Hepatocyte (in vitro differentiated cells): ENCODE data around the gene NADSYN1. TPM values are rescaled to one million over a fixed set of nuclear protein-coding genes. Genes with fewer than 3 reads are reported as not detected.

ENCODE experiments used
- DNase-seq: peaks from one replicate; pipeline ENCODE4 v3.0.0-alpha.2; 2016; ENCODE audit warnings: low spot score
- H2AFZ ChIP-seq: fragments of 200-600 bp; sonication (generic); 2 replicates; pipeline ENCODE4 v1.6.0; 2016; ENCODE audit warnings: antibody characterized with exemption, mild to moderate bottlenecking
- H3K27ac ChIP-seq: fragments of 200-600 bp; sonication (generic); 2 replicates; pipeline ENCODE4 v1.5.1; 2016; ENCODE audit warnings: mild to moderate bottlenecking
- H3K27me3 ChIP-seq: fragments of 200-600 bp; sonication (generic); 2 replicates; pipeline ENCODE4 v1.6.1; 2016
- H3K36me3 ChIP-seq: fragments of 200-600 bp; sonication (generic); replicated peaks from 2 replicates; pipeline ENCODE4 v1.5.1; 2016; ENCODE audit warnings: low read depth; ENCODE audit not compliant: insufficient read depth
- H3K4me1 ChIP-seq: fragments of 200-600 bp; sonication (generic); 2 replicates; pipeline ENCODE4 v1.5.1; 2016; ENCODE audit warnings: mild to moderate bottlenecking, moderate library complexity; ENCODE audit not compliant: insufficient read depth
- H3K4me2 ChIP-seq: fragments of 200-600 bp; sonication (generic); 2 replicates; pipeline ENCODE4 v1.6.0; 2016
- H3K4me3 ChIP-seq: fragments of 200-600 bp; sonication (generic); 2 replicates; pipeline ENCODE4 v1.5.1; 2016; ENCODE audit warnings: mild to moderate bottlenecking
- H3K79me2 ChIP-seq: fragments of 200-600 bp; sonication (generic); 2 replicates; pipeline ENCODE4 v1.6.0; 2017; ENCODE audit warnings: mild to moderate bottlenecking
- H3K9me2 ChIP-seq: fragments of 200-600 bp; sonication (generic); replicated peaks from 2 replicates; pipeline ENCODE4 v1.6.0; 2017; ENCODE audit warnings: mild to moderate bottlenecking; ENCODE audit not compliant: insufficient read depth
- H3K9me3 ChIP-seq: fragments of 200-600 bp; sonication (generic); 2 replicates; pipeline ENCODE4 v1.5.1; 2016; ENCODE audit warnings: low read depth, mild to moderate bottlenecking
- H4K20me1 ChIP-seq: fragments of 200-600 bp; sonication (generic); 2 replicates; pipeline ENCODE4 v1.6.0; 2016; ENCODE audit warnings: mild to moderate bottlenecking; ENCODE audit not compliant: insufficient read depth, poor library complexity, severe bottlenecking
- EZH2 ChIP-seq: fragments of 200-600 bp; sonication (generic); IDR thresholded peaks from 2 replicates; pipeline ENCODE4 v1.6.1; 2016; ENCODE audit warnings: antibody characterized with exemption, mild to moderate bottlenecking, borderline replicate concordance
- EZH2phosphoT487 ChIP-seq: fragments of 200-600 bp; sonication (generic); IDR thresholded peaks from one replicate; pipeline ENCODE4 v1.6.1; 2018; ENCODE audit warnings: antibody characterized with exemption, mild to moderate bottlenecking, low read depth, moderate library complexity; ENCODE audit not compliant: unreplicated experiment, severe bottlenecking
- WGBS: methylation state at CpG from one replicate; pipeline ENCODE4 v1.1.6; 2016; ENCODE audit warnings: low lambda C conversion rate; ENCODE audit errors: missing lambda C conversion rate; 5-methylcytosine and 5-hydroxymethylcytosine counted together
- polyA plus RNA-seq: library from polyadenylated mRNA; unstranded; fragments of >200 nt; fragmentation: Nextera tagmentation; extraction: Ambion mirVana; gene quantifications from 2 replicates; pipeline ENCODE4 v1.2.1, GENCODE V29; 2016
- total RNA-seq: library from RNA; depleted of rRNA; stranded (reverse); fragments of >200 nt; gene quantifications from 2 replicates; pipeline ENCODE4 v1.2.3, GENCODE V29; 2014
- TF ChIP-seq, protein P1 (sequence below): fragments of 200-600 bp; sonication (generic); IDR thresholded peaks from 2 replicates; pipeline ENCODE4 v1.5.1; 2016; ENCODE audit warnings: antibody characterized with exemption, mild to moderate bottlenecking; ENCODE audit not compliant: poor library complexity

The NADSYN1 gene
- total and polyA plus RNA-seq, 2 experiments from 2014 or later, result 42.0 to 43.7 TPM

DNA sequence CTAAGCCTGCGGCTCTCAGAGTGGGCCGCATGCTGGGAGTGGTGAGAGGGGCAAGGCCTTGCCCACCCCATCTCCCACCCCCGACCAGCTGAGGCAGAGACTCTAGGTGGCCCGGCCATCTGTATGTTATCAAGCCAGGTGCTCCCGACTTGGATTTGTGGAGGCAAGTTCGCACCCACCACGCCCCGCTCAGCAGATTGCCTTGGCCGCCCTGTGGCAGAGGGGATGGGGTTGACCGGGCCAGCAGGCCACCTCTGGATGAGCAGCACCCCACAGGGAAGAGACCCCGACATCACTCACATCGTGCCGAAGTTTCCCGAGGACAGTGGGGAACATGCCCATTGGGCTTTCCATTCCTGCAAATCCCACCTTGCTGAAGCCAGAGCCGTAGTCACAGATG, 45.6 kb upstream of the NADSYN1 start:
- Histone ChIP-seq H3K4me1 (no peaks in the 10 kb centered on the region), H3K79me2 (no peaks in the 10 kb centered on the region), H3K9me2 (no peaks in the 10 kb centered on the region), H3K9me3 (no peaks in the 10 kb centered on the region), H3K4me3 (no peak overlapping the region), H4K20me1 (no peaks in the 10 kb centered on the region), H3K36me3 (no peaks in the 10 kb centered on the region), H2AFZ (no peak overlapping the region), H3K4me2 (no peak overlapping the region), H3K27ac (no peak overlapping the region), H3K27me3 (no peaks in the 10 kb centered on the region)
- WGBS, result 89% methylated on average over 15 of the region's 15 CpGs
- TF ChIP-seq EZH2, result no peak
- DNase-seq, result no peak

- 88% methylated on average over 7 of the region's 7 CpGs for WGBS
- Histone ChIP-seq H3K27me3 (no peaks in the 10 kb centered on the region), H3K4me2 (no peak overlapping the region), H3K36me3 (no peaks in the 10 kb centered on the region), H3K4me3 (no peak overlapping the region), H3K79me2 (no peaks in the 10 kb centered on the region), H3K27ac (no peak overlapping the region), H4K20me1 (no peaks in the 10 kb centered on the region), H3K9me2 (no peaks in the 10 kb centered on the region), H3K9me3 (no peaks in the 10 kb centered on the region), H2AFZ (no peak overlapping the region), H3K4me1 (no peaks in the 10 kb centered on the region)
- TF ChIP-seq EZH2, result no peak
- no peak for TF ChIP-seq EZH2phosphoT487
- TF ChIP-seq, protein P1, sequence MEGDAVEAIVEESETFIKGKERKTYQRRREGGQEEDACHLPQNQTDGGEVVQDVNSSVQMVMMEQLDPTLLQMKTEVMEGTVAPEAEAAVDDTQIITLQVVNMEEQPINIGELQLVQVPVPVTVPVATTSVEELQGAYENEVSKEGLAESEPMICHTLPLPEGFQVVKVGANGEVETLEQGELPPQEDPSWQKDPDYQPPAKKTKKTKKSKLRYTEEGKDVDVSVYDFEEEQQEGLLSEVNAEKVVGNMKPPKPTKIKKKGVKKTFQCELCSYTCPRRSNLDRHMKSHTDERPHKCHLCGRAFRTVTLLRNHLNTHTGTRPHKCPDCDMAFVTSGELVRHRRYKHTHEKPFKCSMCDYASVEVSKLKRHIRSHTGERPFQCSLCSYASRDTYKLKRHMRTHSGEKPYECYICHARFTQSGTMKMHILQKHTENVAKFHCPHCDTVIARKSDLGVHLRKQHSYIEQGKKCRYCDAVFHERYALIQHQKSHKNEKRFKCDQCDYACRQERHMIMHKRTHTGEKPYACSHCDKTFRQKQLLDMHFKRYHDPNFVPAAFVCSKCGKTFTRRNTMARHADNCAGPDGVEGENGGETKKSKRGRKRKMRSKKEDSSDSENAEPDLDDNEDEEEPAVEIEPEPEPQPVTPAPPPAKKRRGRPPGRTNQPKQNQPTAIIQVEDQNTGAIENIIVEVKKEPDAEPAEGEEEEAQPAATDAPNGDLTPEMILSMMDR, result no peak
- DNase-seq, result no peak
Observed at GRCh38 chr11:71408826-71409225, 44.2 kb upstream of the NADSYN1 start.

DNA sequence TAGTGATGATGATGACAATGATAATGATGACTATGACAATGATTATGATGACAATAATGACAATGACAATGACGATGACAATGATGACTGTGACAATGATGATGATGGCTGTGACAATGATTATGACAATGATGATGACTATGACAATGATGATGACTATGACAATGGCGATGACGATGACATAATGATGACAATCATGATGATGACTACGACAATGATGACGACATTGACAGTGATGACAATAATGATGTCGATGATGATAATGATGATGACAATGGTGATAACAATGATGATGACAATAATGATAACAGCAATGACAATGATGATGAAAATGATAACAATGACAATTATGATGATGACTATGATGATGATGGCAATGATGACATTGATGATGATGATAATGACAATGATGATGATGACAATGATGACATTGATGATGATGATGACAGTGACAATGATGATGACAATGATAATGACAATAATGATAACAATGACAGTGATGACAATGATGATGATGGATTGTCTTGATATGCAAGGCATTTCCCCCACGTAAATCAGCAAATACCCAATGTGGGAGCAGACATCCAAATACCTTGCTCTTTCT, 42.5 kb upstream of the NADSYN1 start:
- WGBS, result 90% methylated on average over 7 of the region's 7 CpGs
- Histone ChIP-seq H3K27ac (no peak overlapping the region), H3K4me1 (no peaks in the 10 kb centered on the region)

DNA sequence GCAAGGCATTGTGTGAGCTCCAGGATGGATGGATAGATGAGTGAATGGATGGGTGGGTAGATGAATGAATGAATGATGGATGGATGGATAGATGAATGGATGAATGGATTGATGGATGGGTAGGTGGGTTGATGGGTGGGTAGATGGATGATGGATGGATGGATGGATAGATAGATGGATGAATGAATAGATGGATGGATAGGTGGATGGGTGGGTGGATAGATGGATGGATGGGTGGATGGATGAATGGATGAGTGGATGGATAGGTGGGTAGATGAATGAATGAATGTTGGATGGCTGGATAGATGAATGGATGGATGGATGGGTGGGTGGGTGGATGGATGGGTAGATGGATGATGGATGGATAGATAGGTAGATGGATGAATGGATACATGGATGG, 38.4 kb upstream of the NADSYN1 start:
- no peak overlapping the region for H3K4me2 ChIP-seq
- no peaks in the 10 kb centered on the region for H4K20me1 ChIP-seq
- H3K36me3 ChIP-seq, result no peaks in the 10 kb centered on the region
- no peaks in the 10 kb centered on the region for H3K4me1 ChIP-seq
- H3K9me3 ChIP-seq, result no peaks in the 10 kb centered on the region
- no peak overlapping the region for H3K27ac ChIP-seq
- H3K27me3 ChIP-seq, result no peaks in the 10 kb centered on the region
- H3K4me3 ChIP-seq, result no peak overlapping the region
- H3K79me2 ChIP-seq, result no peaks in the 10 kb centered on the region
- no peak for DNase-seq
- H2AFZ ChIP-seq, result no peak overlapping the region
- no peak for TF ChIP-seq EZH2
- TF ChIP-seq, protein P1, result no peak
- TF ChIP-seq EZH2phosphoT487, result no peak
- no peaks in the 10 kb centered on the region for H3K9me2 ChIP-seq

More for the DNA sequence above, 42.5 kb upstream of the NADSYN1 start:
- no peak for DNase-seq
- H3K4me2 ChIP-seq, result no peak overlapping the region
- H3K9me2 ChIP-seq, result no peaks in the 10 kb centered on the region
- H4K20me1 ChIP-seq, result no peaks in the 10 kb centered on the region
- no peaks in the 10 kb centered on the region for H3K36me3 ChIP-seq
- no peak overlapping the region for H3K4me3 ChIP-seq
- H2AFZ ChIP-seq, result no peak overlapping the region
- TF ChIP-seq EZH2phosphoT487, result no peak
- TF ChIP-seq, protein P1, result no peak
- TF ChIP-seq EZH2, result no peak
- no peaks in the 10 kb centered on the region for H3K79me2 ChIP-seq
- no peaks in the 10 kb centered on the region for H3K9me3 ChIP-seq
- H3K27me3 ChIP-seq, result no peaks in the 10 kb centered on the region
